Astrocyte (in vitro differentiated cells and primary cell): ENCODE data around the gene TCEA2.

ENCODE experiments used
- CTCF ChIP-seq: IDR thresholded peaks from 2 replicates; pipeline ENCODE4 v1.5.1; 2011; ENCODE audit warnings: low read depth, mild to moderate bottlenecking, inconsistent platforms, low read length, moderate library complexity; ENCODE audit not compliant: insufficient read depth
- EZH2 ChIP-seq: IDR thresholded peaks from 2 replicates; pipeline ENCODE4 v1.6.1; 2012; ENCODE audit warnings: mild to moderate bottlenecking, low read length, inconsistent platforms; ENCODE audit not compliant: insufficient read depth

GRCh38 chr20:64038565-64039292, 24.3 kb upstream of the TCEA2 start:
- TF ChIP-seq CTCF (no peak), EZH2 (no peak)
